ENCODE data around the gene EGFR.
A peak's percentile ranks its signal among the peaks of the same experiment; 100 is the strongest.

The EGFR gene
- total RNA-seq = 0 to 0.96 (median 0) reads per million in 9 experiments

DNA sequence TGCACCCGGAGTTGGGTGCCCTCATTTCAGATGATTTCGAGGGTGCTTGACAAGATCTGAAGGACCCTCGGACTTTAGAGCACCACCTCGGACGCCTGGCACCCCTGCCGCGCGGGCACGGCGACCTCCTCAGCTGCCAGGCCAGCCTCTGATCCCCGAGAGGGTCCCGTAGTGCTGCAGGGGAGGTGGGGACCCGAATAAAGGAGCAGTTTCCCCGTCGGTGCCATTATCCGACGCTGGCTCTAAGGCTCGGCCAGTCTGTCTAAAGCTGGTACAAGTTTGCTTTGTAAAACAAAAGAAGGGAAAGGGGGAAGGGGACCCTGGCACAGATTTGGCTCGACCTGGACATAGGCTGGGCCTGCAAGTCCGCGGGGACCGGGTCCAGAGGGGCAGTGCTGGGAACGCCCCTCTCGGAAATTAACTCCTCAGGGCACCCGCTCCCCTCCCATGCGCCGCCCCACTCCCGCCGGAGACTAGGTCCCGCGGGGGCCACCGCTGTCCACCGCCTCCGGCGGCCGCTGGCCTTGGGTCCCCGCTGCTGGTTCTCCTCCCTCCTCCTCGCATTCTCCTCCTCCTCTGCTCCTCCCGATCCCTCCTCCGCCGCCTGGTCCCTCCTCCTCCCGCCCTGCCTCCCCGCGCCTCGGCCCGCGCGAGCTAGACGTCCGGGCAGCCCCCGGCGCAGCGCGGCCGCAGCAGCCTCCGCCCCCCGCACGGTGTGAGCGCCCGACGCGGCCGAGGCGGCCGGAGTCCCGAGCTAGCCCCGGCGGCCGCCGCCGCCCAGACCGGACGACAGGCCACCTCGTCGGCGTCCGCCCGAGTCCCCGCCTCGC lies at the start of gene EGFR:
EGFR (plus strand) TSS at position 657 of the 830 bp plus-strand sequence. CDS start 261 bp downstream, outside the sequence.
- Mint-ChIP-seq H3K27ac (no peak within 1 kb of the TSS), H3K36me3 (ENCODE audit: insufficient read depth) (no peaks in the 10 kb centered on the region), H3K4me3 (peak within 1 kb of the TSS in 1 of 2 donors; percentile 59), H3K9me3 (no peaks in the 10 kb centered on the region), H3K4me1 (ENCODE audit: low read depth in 2 of 2) (peaks cover 0 to 3% of the 10 kb centered on the region in 2 donors), H3K27me3 (peaks cover 41 to 79% of the 10 kb centered on the region in 2 donors)
- ATAC-seq (replicated peaks) (peak; percentile 26), DNase-seq (no peak)

DNA sequence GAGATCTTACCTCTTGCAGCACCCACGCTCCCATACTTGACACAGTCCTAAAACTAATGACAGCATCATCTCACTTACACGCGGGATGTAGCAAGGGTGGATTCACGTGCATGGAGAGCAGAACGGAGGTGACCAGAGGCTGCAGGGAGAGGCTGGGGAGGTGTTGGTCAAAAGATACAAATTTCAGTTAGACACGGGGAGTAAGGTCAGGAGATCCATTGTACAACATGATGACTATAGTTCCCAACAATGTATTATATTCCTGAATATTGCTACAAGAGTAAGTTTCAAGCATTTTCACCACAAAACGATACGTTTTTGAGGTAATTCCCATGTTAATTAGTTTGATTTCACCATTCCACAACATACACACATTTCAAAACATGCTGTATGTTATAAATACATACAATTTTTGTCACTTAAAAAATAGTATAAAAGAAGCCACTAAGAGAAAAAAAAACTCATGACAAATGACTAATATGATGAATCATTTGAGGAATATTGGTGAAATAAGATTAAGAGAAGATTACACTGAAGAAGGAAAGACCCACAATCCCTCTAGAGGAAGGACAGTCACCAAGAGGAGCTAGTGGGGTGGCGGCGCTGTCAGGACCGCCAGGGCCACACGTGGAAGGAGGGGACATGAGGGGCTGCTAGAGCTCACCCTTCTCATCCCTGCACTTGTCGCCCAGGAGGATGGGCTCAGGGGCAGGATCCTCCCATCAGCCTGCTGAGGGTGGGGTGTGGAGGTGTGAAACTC lies 49.4 kb upstream of the EGFR start:
- peaks cover 3 to 12% of the 10 kb centered on the region in 2 donors for H3K9me3 Mint-ChIP-seq
- ATAC-seq (replicated peaks) (no peak), DNase-seq (no peak)
- no peak overlapping the region for H3K4me3 Mint-ChIP-seq
- no peak overlapping the region for H3K27ac Mint-ChIP-seq
- no peaks in the 10 kb centered on the region for H3K4me1 Mint-ChIP-seq (ENCODE audit: low read depth in 2 of 2)
- H3K27me3 Mint-ChIP-seq = peaks cover 6 to 34% of the 10 kb centered on the region in 2 donors
- peaks cover 3% of the 10 kb centered on the region for H3K36me3 Mint-ChIP-seq (ENCODE audit: insufficient read depth)

DNA sequence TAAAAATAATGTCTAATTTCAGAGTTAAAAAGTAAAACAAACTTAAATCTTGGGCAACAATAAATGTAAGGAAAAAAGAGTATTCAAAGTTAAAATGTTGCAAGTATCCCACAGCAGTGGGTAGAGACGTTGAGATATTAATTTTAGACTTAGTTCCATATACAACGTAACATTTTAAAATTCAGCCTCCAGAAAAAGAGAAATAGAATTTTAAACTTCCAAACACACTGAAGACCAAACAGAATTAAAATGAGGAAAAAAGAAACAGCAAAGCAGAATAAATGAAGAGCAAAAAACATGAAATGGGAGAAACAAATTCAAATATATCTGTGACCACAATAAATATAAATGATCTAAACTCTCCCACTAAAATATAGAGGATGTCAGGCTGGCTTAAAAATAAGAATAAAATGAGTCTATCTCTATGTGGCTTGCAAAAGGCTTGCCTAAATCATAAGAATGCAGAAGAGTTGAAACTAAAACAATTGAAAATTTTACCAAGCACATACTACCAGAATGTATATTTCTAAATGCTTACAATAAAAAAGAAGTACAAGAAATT lies 46.0 kb upstream of the EGFR start:
- H3K4me3 Mint-ChIP-seq = no peak overlapping the region
- DNase-seq (no peak), ATAC-seq (replicated peaks) (no peak)
- peaks cover 3% of the 10 kb centered on the region for H3K36me3 Mint-ChIP-seq (ENCODE audit: insufficient read depth)
- H3K27ac Mint-ChIP-seq = no peak overlapping the region
- H3K9me3 Mint-ChIP-seq = peaks cover 1 to 12% of the 10 kb centered on the region in 2 donors
- no peaks in the 10 kb centered on the region for H3K4me1 Mint-ChIP-seq (ENCODE audit: low read depth in 2 of 2)
- peaks cover 6 to 26% of the 10 kb centered on the region in 2 donors for H3K27me3 Mint-ChIP-seq

DNA sequence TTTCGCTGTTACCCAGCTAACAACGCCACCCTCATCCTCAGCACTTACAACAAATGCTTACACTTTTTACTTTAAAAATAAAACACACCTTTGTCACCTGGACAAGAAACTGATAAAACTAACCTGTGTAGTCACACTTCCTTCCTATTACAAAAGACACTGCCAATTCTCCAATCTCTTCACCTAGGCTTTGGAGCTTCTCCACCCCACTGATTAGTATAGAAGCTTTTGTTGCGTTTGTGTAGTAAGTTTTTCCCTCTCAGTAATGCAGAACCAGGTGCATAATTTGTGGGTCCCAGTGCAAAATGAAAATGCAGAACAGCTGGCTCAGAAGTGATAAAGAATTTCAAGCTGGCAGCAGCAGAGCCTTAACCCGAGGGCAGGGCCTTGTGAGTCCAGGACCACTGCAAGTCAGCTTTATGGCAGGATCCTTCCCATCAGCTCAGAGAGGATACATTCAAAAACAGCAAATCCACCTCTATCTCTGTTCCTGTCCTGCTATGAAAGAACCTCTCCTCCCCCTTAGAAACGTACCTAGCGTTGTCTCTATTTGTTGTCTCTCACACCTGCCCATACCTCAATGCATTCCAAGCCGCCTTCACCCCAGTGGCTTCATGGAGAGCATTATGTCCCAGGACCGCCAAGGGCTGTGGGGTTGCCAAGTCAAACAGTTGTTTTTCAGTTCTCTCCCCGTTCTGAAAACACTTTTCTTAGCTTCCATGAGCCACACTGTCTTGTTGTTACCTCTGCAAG lies 40.3 kb upstream of the EGFR start:
- H3K4me3 Mint-ChIP-seq = no peak overlapping the region
- DNase-seq (no peak), ATAC-seq (replicated peaks) (no peak)
- peaks cover 12 to 28% of the 10 kb centered on the region in 2 donors for H3K27me3 Mint-ChIP-seq
- H3K4me1 Mint-ChIP-seq (ENCODE audit: low read depth in 2 of 2) = no peaks in the 10 kb centered on the region
- no peaks in the 10 kb centered on the region for H3K9me3 Mint-ChIP-seq
- no peak overlapping the region for H3K27ac Mint-ChIP-seq
- no peaks in the 10 kb centered on the region for H3K36me3 Mint-ChIP-seq (ENCODE audit: insufficient read depth)

DNA sequence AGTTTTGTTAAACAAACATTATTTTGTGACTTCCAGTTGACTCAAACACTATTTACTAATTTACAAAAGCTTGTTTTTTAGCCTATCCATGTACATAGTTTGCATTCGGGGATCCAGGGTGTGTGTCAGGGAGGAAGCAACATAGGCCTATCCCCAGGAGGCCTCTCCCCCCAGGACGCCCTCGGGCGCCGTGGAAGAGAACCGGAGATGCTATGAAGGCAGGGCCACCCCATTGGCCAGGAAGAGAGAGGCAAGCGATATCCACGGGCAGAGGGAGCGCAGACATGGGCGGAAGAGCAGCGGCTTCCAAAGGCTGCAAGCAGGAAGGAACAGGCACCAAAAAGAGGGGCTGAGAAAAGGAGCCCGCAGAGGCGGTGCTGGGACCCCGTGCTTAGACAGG lies 38.3 kb upstream of the EGFR start:
- DNase-seq (no peak), ATAC-seq (replicated peaks) (no peak)
- Mint-ChIP-seq H3K4me1 (ENCODE audit: low read depth in 2 of 2) (no peaks in the 10 kb centered on the region), H3K36me3 (ENCODE audit: insufficient read depth) (no peaks in the 10 kb centered on the region), H3K9me3 (peaks cover 0 to 2% of the 10 kb centered on the region in 2 donors), H3K27me3 (peaks cover 19 to 47% of the 10 kb centered on the region in 2 donors), H3K4me3 (no peak overlapping the region), H3K27ac (no peak overlapping the region)

DNA sequence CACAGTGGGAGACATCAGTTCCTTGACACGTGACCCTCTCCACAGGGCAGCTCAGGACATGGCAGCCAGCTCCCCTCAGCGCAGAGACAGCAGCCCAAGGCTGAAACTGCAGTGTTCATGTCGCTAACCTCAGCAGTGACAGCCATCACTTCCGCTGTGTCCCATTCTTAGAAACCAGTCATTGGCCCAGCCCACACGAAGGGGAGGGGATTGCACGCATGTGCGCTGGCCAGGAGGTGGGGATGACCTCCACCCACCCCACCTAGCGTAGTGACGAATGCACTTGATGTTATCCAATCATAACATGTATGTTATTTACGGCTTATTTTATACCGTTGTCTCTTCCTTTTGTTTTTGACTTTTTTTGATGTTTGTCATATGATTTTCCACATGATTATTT lies 36.9 kb upstream of the EGFR start:
- no peaks in the 10 kb centered on the region for H3K4me1 Mint-ChIP-seq (ENCODE audit: low read depth in 2 of 2)
- H3K27ac Mint-ChIP-seq = no peak overlapping the region
- no peak overlapping the region for H3K4me3 Mint-ChIP-seq
- no peak for DNase-seq
- peaks cover 23 to 60% of the 10 kb centered on the region in 2 donors for H3K27me3 Mint-ChIP-seq
- H3K36me3 Mint-ChIP-seq (ENCODE audit: insufficient read depth) = no peaks in the 10 kb centered on the region
- H3K9me3 Mint-ChIP-seq = peaks cover 0 to 2% of the 10 kb centered on the region in 2 donors
- ATAC-seq (replicated peaks) = no peak

DNA sequence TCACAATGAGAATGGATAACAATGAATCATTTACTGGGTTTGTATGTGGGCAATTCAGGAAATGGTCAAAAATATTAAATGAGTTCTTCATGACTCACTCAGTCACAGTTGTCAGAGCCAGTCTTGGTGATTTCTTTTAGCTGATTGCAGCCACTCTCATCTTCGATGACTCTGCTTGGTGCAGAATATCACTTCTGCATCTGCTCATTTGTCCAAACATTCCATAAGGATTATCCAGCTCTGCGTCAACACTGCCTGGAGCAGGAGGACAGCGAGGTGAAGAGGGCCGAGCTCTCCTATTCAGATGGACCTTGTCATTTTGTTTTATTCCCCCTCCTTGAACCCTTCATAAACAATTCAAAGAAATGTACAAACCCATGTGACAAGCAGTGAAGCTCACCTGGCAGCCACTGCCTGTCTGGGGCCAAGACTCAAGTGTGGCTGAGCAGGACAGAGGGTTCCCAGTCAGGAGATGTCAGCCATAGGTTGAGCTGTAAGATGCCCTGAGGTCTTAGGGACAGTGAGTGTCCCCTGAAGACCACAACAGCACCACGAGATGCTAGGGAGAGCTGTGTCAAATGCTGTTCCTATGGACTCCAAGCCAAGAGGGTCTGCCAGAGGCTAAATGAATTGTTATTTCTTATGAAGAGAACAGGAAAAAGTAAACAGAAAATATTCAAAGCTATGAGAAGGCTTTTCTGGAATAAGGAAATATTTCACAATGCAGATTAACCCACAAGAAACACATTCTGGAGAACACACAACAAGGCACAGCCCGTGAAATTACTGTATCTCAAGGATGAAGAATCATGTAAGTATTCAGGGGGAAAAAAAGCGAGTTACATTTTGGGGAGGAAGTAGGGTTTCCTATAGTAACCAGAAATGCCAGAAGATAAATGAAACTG lies 33.1 kb upstream of the EGFR start:
- peaks cover 0 to 2% of the 10 kb centered on the region in 2 donors for H3K9me3 Mint-ChIP-seq
- H3K4me3 Mint-ChIP-seq = no peak overlapping the region
- peaks cover 24 to 61% of the 10 kb centered on the region in 2 donors for H3K27me3 Mint-ChIP-seq
- ATAC-seq (replicated peaks) = no peak
- H3K4me1 Mint-ChIP-seq (ENCODE audit: low read depth in 2 of 2) = no peaks in the 10 kb centered on the region
- H3K27ac Mint-ChIP-seq = no peak overlapping the region
- DNase-seq = no peak
- H3K36me3 Mint-ChIP-seq (ENCODE audit: insufficient read depth) = no peaks in the 10 kb centered on the region

DNA sequence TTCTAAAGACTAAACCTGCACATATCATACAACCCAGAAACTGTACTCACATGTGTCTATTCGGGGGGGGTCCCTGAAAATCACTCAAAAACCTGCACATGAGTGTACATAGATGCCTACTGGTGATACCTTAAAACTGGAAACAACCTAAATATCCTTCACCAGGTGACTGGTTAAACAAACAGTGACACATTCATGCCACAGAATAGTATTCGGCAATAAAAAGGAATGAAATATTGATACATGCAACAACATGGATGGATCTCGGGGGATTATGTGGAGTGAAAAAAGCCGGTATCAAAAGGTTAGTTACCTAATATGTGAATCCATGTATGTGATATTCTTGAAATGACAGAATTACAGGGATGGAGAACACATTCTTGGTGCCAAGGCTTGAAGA lies 32.1 kb upstream of the EGFR start:
- peaks cover 30 to 62% of the 10 kb centered on the region in 2 donors for H3K27me3 Mint-ChIP-seq

DNA sequence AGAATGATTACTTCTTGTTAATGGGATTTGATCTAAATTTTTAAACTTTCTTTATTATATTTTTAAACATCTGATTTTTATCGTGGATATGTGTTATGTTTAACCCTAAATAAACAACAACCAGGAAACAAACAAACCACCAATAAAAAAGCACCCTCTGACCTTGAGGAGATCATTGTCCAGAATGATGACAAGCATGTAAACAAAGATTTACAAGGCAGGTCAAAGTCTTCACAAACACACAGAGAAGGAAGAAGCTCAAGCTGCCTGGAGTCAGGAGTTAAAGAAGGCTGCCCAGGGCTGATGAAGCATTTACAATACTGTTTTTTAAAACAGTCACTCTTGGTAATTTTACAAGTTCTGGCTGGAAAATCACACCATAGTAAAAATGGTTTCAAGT lies 31.0 kb upstream of the EGFR start:
- H3K27ac Mint-ChIP-seq = no peak overlapping the region
- H3K9me3 Mint-ChIP-seq = peaks cover 0 to 4% of the 10 kb centered on the region in 2 donors
- DNase-seq (no peak), ATAC-seq (replicated peaks) (no peak)
- peaks cover 23 to 52% of the 10 kb centered on the region in 2 donors for H3K27me3 Mint-ChIP-seq
- no peak overlapping the region for H3K4me3 Mint-ChIP-seq
- no peaks in the 10 kb centered on the region for H3K4me1 Mint-ChIP-seq (ENCODE audit: low read depth in 2 of 2)
- no peaks in the 10 kb centered on the region for H3K36me3 Mint-ChIP-seq (ENCODE audit: insufficient read depth)

More for the DNA sequence above, 32.1 kb upstream of the EGFR start:
- Mint-ChIP-seq H3K36me3 (ENCODE audit: insufficient read depth) (no peaks in the 10 kb centered on the region), H3K9me3 (peaks cover 0 to 4% of the 10 kb centered on the region in 2 donors), H3K27ac (no peak overlapping the region), H3K4me1 (ENCODE audit: low read depth in 2 of 2) (no peaks in the 10 kb centered on the region), H3K4me3 (no peak overlapping the region)
- ATAC-seq (replicated peaks) = no peak
- DNase-seq = no peak

DNA sequence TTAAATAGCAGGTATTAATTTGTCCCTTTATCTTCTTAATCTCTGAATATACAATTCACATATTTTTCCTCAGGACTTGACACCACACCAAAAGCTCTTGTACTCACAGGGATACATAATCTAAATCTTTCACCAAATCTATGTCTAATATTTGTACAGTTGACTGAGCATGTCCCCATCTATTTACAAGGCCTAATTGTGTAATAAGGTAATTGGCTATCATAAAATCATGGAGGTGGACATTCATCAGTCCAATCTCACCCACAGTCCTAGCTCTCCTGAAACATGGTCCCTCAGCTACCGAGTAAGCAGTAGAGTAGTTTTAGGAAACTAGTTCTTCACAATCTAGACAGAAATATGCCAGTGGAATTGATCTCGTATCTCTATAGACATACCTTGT lies 30.3 kb upstream of the EGFR start:
- H3K9me3 Mint-ChIP-seq = peaks cover 0 to 4% of the 10 kb centered on the region in 2 donors
- no peaks in the 10 kb centered on the region for H3K36me3 Mint-ChIP-seq (ENCODE audit: insufficient read depth)
- no peak overlapping the region for H3K27ac Mint-ChIP-seq
- no peak overlapping the region for H3K4me3 Mint-ChIP-seq
- DNase-seq (no peak), ATAC-seq (replicated peaks) (no peak)
- no peaks in the 10 kb centered on the region for H3K4me1 Mint-ChIP-seq (ENCODE audit: low read depth in 2 of 2)
- H3K27me3 Mint-ChIP-seq = peaks cover 23 to 49% of the 10 kb centered on the region in 2 donors

DNA sequence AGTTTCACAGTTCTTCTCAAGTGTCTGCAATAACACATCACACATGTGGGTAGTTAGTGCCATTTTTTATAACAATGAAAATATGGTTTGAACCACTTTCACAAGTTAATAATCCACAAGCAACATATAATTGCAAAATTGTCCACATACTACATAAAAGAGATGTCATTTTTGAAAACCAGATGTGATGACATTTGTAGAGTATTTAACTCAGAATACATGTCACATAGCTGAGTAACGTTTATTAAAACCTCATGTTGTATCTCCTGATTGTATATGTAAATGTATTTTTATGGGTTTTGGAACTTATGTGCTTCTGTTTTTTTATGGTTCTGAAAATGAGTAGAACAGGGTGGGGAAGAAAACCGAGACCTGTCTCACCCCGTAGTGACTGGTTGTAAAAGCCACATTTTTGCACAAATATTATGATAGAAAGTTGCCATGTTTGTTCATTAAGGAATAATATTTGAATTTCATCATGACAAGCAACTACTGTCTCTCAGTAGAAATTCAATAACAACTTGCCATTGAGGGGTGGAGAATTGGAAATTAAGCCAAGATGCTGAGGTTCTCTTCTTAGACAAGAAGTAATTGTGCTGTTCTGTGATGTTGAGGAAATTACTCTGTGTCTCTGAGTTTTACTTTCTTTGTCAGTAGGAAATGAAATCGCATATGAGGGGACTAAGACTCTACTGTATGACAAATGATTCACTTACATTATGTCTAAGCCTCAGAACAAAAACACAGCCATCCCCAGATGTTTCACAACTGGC lies 29.2 kb upstream of the EGFR start:
- Mint-ChIP-seq H3K4me1 (ENCODE audit: low read depth in 2 of 2) (no peaks in the 10 kb centered on the region), H3K9me3 (peaks cover 0 to 2% of the 10 kb centered on the region in 2 donors), H3K36me3 (ENCODE audit: insufficient read depth) (no peaks in the 10 kb centered on the region), H3K27me3 (peaks cover 22 to 38% of the 10 kb centered on the region in 2 donors), H3K4me3 (no peak overlapping the region), H3K27ac (no peak overlapping the region)
- DNase-seq (no peak), ATAC-seq (replicated peaks) (no peak)

DNA sequence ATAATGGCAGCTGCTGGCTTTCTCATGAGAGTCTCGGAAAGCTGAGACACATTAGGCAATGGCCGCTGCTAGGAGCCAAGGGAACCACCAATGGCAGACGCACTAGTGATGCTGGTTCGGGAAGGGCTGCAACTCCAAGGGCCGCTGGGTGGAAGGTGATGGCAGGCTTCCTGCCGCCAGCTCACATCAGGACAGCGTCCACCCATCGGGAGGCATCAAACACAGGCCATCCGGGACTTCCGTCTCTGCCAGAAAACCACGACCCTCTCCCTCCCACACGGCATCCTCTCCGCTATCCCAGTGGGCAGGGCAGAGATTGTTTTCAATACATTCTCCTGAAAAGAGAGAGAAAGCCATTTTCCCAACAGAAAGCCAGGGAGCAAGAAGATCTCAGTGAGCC lies 27.5 kb upstream of the EGFR start:
- no peaks in the 10 kb centered on the region for H3K36me3 Mint-ChIP-seq (ENCODE audit: insufficient read depth)
- no peak overlapping the region for H3K4me3 Mint-ChIP-seq
- no peak overlapping the region for H3K27ac Mint-ChIP-seq
- peaks cover 0 to 2% of the 10 kb centered on the region in 2 donors for H3K9me3 Mint-ChIP-seq
- DNase-seq (no peak), ATAC-seq (replicated peaks) (no peak)
- H3K4me1 Mint-ChIP-seq (ENCODE audit: low read depth in 2 of 2) = no peaks in the 10 kb centered on the region
- peaks cover 12 to 21% of the 10 kb centered on the region in 2 donors for H3K27me3 Mint-ChIP-seq
